Psoas muscle (tissue), 8 donors: ENCODE data around the gene TCF20. TPM values are rescaled to one million over a fixed set of nuclear protein-coding genes. Genes with fewer than 3 reads are reported as not detected.

Experiments used
- ATAC-seq, 4 donors: fragments of 200-7000 bp; cut with Tn5 transposase; one replicate each; pipeline ENCODE4 v1.9.1; 2020; ENCODE audit warnings: moderate library complexity in 3 of 4, mild to moderate bottlenecking in 2 of 4
- DNase-seq, 2 donors: peaks; one replicate each; pipeline ENCODE4 v3.0.0-alpha.2; 2020
- H3K27ac ChIP-seq: fragments of 200-600 bp; one replicate; pipeline ENCODE4 v1.8.0; 2022
- H3K27me3 ChIP-seq, 3 donors: fragments of 200-600 bp in 1 of 3; one replicate each; pipeline versions ENCODE4 v1.6.1 to v1.8.0; 2013 to 2022; ENCODE audit warnings: low read length in 2 of 3, mild to moderate bottlenecking in 2 of 3, moderate library complexity in 1 of 3; ENCODE audit not compliant: insufficient read depth in 3 of 3
- H3K36me3 ChIP-seq, 2 donors: fragments of 200-600 bp in 1 of 2; one replicate each; pipeline versions ENCODE4 v1.6.1 to v1.8.0; 2013 to 2022; ENCODE audit warnings: low read depth in 1 of 2, mild to moderate bottlenecking in 1 of 2, moderate library complexity in 1 of 2; ENCODE audit not compliant: insufficient read depth in 1 of 2
- H3K4me1 ChIP-seq: fragments of 200-600 bp; one replicate; pipeline ENCODE4 v1.8.0; 2022
- H3K4me3 ChIP-seq: fragments of 200-600 bp; one replicate; pipeline ENCODE4 v1.8.0; 2022; ENCODE audit warnings: mild to moderate bottlenecking
- H3K9me3 ChIP-seq: fragments of 200-600 bp; one replicate; pipeline ENCODE4 v1.8.0; 2022
- CTCF ChIP-seq: fragments of 200-600 bp; IDR thresholded peaks from one replicate; pipeline ENCODE4 v1.8.0; 2022; ENCODE audit warnings: antibody characterized with exemption
- WGBS, 3 donors: extraction: QIAGEN DNeasy Blood & Tissue Kit; methylation state at CpG; one replicate each; pipeline versions ENCODE4 v1.1.6 to v1.1.7; 2013; 5-methylcytosine and 5-hydroxymethylcytosine counted together
- intact Hi-C, 2 donors: fragments of 100-400 bp; cut with DNase I; formaldehyde crosslinking; loops; one replicate each; pipeline versions ENCODE4 v1.11.0 to v1.14.2; 2022
- polyA plus RNA-seq, 3 donors: library from polyadenylated mRNA; stranded (reverse); fragments of 200-250 nt; gene quantifications; one replicate each; pipeline ENCODE4 v1.2.3, GENCODE V29; 2013
- total RNA-seq, 4 donors: library from RNA; stranded (reverse); fragmentation: NEBNext Ultra II Directional in 2 of 4; extraction: Animal tissue kit (Norgen Biotek cat#: 25700) in 2 of 4; gene quantifications; one replicate each; pipeline versions ENCODE4 v1.2.1 to v1.2.4, GENCODE V29; 2021 to 2023
- donor health status: healthy with polysubstance abuse.
- donor health status: DM: no; HTN: no; CAD: no; lungs with moderate emphysema.
- donor health status: Bipolar disorder and iron deficiency.
- donor health status: healthy.
- donor health status: DM: yes; HTN: yes; CAD: no.
- donor health status: DM: no; HTN: no; CAD: no.
- donor health status: DM: no; HTN: no; CAD: no.
- donor health status: DM: yes; HTN: yes; CAD: no.

Gene TCF20
- total and polyA plus RNA-seq, 7 donors = 3.2 to 14.9 (median 10.1) TPM

GRCh38 chr22:42317008-42317407 lies 46.6 kb upstream of the TCF20 start:
- no peak for ATAC-seq

GRCh38 chr22:42315392-42315756 lies 44.9 kb upstream of the TCF20 start:
- ATAC-seq (no peak), DNase-seq (no peak)
- no peak for TF ChIP-seq CTCF
- peaks cover 0 to 31% (median 9%) of the 10 kb centered on the region in 3 donors for H3K27me3 ChIP-seq
- no peak overlapping the region for H3K27ac ChIP-seq
- no peaks in the 10 kb centered on the region for H3K9me3 ChIP-seq
- intact Hi-C loops = no loop called here
- no peaks in the 10 kb centered on the region for H3K4me1 ChIP-seq
- no peak overlapping the region for H3K4me3 ChIP-seq
- no peaks in the 10 kb centered on the region for H3K36me3 ChIP-seq

More at GRCh38 chr22:42317008-42317407, 46.6 kb upstream of the TCF20 start:
- WGBS, 3 donors = 21 to 31% (median 25%) methylated on average over 13 of the region's 13 CpGs
- no peak overlapping the region for H3K27ac ChIP-seq
- H3K4me3 ChIP-seq = no peak overlapping the region
- no peaks in the 10 kb centered on the region for H3K36me3 ChIP-seq
- peaks cover 0 to 23% (median 9%) of the 10 kb centered on the region in 3 donors for H3K27me3 ChIP-seq
- no peak for TF ChIP-seq CTCF
- intact Hi-C loops = no loop called here
- H3K4me1 ChIP-seq = no peaks in the 10 kb centered on the region
- peak in 1 of 2 donors; percentile 35 for DNase-seq
- no peaks in the 10 kb centered on the region for H3K9me3 ChIP-seq

GRCh38 chr22:42314709-42315391 lies 44.4 kb upstream of the TCF20 start:
- Histone ChIP-seq H3K4me1 (no peaks in the 10 kb centered on the region), H3K9me3 (no peaks in the 10 kb centered on the region), H3K4me3 (no peak overlapping the region), H3K27me3 (peaks cover 0 to 32% (median 9%) of the 10 kb centered on the region in 3 donors), H3K36me3 (no peaks in the 10 kb centered on the region), H3K27ac (no peak overlapping the region)
- intact Hi-C loops = no loop called here
- ATAC-seq (no peak), DNase-seq (no peak)
- TF ChIP-seq CTCF = no peak
- 31 to 42% (median 34%) methylated on average over 5 of the region's 5 CpGs for WGBS, 3 donors

DNA sequence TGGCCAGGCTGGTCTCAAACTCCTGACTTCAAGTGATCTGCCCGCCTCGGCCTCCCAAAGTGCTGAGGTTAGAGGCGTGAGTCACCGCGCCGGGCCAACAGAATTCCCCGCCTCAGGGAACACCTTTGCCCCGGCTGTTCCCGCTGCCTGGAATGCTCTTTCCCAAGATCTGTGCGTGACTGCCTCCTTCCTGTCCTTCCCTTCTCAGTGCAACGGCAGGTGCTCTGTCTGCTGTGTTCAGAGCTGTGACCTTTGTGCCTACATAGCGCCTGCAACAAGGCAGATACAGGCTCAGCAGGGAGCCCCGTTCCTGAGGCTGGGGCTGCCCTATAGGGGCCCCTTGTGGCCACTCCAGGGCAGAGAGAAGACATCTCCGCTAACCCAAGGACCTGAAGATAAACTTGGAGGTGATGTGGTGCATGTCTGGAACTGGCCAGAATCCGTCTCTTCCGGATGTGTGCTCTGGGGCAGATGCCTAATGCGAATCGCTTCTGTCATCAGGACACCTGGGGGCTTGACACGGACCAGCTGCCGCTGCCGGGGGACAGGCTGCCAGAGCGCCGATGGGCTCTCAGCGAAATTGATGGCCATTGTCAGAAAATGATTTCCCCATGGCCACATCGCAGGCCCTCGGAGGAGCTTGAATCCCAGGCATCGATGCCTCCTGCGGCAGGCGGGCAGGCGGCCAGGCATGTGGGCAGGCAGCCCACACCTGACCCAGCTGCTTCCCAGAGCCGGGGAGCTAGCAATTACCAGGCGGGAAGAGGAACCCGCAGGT lies 43.5 kb upstream of the TCF20 start:
- 16 to 23% (median 17%) methylated on average over 32 to 33 of the region's 33 CpGs for WGBS, 3 donors
- peak; percentile 61 to 87 (median 69) for ATAC-seq
- Histone ChIP-seq H3K36me3 (no peaks in the 10 kb centered on the region), H3K27ac (no peak overlapping the region), H3K27me3 (peaks cover 0 to 32% (median 9%) of the 10 kb centered on the region in 3 donors), H3K9me3 (no peaks in the 10 kb centered on the region), H3K4me3 (no peak overlapping the region), H3K4me1 (no peaks in the 10 kb centered on the region)
- TF ChIP-seq CTCF = peak; percentile 16
- intact Hi-C loops = no loop called here
- no peak for DNase-seq
